Skeletal muscle cell (primary cell): ENCODE measurements around the gene CTLA4.

Experiments
- DNase-seq: peaks from one replicate; pipeline ENCODE4 v3.0.0-alpha.2; 2010; ENCODE audit warnings: low read depth
- H3K4me3 ChIP-seq: 2 replicates; pipeline ENCODE4 v1.5.1; 2011; ENCODE audit warnings: low read depth, mild to moderate bottlenecking, control low read depth, low read length, moderate library complexity

The CTLA4 gene

DNA sequence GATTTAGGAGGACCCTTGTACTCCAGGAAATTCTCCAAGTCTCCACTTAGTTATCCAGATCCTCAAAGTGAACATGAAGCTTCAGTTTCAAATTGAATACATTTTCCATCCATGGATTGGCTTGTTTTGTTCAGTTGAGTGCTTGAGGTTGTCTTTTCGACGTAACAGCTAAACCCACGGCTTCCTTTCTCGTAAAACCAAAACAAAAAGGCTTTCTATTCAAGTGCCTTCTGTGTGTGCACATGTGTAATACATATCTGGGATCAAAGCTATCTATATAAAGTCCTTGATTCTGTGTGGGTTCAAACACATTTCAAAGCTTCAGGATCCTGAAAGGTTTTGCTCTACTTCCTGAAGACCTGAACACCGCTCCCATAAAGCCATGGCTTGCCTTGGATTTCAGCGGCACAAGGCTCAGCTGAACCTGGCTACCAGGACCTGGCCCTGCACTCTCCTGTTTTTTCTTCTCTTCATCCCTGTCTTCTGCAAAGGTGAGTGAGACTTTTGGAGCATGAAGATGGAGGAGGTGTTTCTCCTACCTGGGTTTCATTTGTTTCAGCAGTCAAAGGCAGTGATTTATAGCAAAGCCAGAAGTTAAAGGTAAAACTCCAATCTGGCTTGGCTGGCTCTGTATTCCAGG is at the start of gene CTLA4:
CTLA4 (plus strand) TSS at position 211 of the 640 bp plus-strand sequence; CDS start at position 383, 172 bp downstream.
- DNase-seq: no peak

DNA sequence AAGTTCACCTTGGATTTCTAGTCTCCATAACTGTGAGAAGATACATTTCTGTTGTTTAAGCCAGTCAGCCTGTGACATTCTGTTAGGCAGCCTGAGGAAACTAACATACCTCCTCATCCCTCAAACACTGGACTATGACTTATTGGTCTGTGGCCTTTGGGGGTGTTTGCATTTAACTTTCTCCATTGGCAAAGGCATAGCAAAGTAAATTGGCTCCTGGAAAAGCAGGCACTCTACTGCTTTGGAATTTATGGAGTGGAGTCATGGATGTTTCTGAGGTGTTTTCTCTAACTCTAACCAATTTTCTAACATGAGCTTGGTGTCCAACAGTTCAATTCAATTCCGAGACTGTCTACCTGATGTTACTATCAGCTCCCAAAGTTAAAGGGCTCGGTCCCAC is 48.9 kb upstream of the CTLA4 start:
- H3K4me3 ChIP-seq: no peak overlapping the region
- no peak for DNase-seq

More for the DNA sequence above, at the start of gene CTLA4:
- H3K4me3 ChIP-seq: no peak within 1 kb of the TSS

GRCh38 chr2:203819434-203820133 is 48.0 kb upstream of the CTLA4 start:
- no peak for DNase-seq
- H3K4me3 ChIP-seq: no peak overlapping the region

GRCh38 chr2:203820969-203821368 is 46.6 kb upstream of the CTLA4 start:
- H3K4me3 ChIP-seq: no peak overlapping the region
- DNase-seq: no peak

DNA sequence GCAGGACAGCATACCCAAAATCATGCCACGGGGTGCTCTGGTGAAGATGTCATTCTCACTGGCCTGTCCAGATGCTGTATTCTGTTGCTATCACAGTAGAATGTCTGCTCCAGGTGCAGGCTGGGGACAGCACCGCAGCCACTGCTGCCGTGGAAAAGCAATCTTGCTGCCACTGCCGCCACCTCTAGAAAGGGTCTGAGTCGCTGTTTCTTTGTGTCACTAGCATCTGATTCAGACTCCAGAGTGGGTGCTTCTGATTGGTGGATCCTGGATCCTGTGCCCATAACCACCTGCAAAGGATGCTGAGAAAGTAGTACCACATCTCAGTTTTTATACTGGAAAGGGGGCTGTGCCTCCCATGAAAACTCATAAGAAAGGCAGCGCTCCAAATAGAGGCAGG is 45.3 kb upstream of the CTLA4 start:
- H3K4me3 ChIP-seq: no peak overlapping the region

DNA sequence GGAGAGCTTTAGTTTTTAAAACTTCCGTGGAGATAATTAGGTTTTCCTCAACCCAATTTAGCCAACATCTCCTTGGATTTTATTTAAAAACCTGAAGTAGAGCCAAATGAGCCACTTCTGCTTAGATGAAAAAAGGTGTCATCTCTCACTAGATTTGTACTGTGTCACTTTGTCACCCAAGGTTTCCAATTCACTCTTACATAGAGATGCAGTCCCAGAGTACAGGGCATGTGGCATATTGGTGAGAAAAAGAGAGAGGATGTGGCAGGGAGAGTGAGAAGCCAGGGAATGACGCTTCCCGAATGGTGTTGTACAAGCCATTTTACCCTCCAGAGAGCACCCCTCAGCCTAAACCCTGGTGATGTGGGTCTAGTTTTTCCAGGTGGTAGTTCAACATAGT is 44.4 kb upstream of the CTLA4 start:
- DNase-seq: no peak

More for the DNA sequence above, 45.3 kb upstream of the CTLA4 start:
- DNase-seq: no peak

GRCh38 chr2:203824057-203824456 is 43.5 kb upstream of the CTLA4 start:
- H3K4me3 ChIP-seq: no peak overlapping the region
- no peak for DNase-seq

More for the DNA sequence above, 44.4 kb upstream of the CTLA4 start:
- H3K4me3 ChIP-seq: no peak overlapping the region

DNA sequence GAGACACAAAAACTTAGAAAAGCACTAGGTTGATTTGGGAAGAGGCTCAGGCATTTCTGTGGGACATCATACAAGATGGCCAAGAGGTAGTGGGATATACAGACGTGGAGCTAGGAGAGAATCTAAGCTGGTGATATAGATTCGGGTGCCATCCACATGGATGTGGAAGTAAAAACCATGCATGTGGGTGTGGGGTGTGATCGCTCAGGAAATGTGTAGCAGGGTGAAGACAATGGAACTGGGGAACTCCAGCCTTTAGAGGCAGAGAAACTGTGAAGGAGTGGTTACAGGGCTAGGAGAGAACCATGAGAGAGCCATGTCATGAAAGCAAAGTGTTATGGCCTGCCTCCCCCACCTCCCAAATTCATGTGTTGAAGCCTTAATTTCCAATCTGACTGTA is 43.0 kb upstream of the CTLA4 start:
- no peak for DNase-seq
- no peak overlapping the region for H3K4me3 ChIP-seq

- no peak for DNase-seq
- no peak overlapping the region for H3K4me3 ChIP-seq
These were observed 40.9 kb upstream of the CTLA4 start for GRCh38 chr2:203826704-203827103.

DNA sequence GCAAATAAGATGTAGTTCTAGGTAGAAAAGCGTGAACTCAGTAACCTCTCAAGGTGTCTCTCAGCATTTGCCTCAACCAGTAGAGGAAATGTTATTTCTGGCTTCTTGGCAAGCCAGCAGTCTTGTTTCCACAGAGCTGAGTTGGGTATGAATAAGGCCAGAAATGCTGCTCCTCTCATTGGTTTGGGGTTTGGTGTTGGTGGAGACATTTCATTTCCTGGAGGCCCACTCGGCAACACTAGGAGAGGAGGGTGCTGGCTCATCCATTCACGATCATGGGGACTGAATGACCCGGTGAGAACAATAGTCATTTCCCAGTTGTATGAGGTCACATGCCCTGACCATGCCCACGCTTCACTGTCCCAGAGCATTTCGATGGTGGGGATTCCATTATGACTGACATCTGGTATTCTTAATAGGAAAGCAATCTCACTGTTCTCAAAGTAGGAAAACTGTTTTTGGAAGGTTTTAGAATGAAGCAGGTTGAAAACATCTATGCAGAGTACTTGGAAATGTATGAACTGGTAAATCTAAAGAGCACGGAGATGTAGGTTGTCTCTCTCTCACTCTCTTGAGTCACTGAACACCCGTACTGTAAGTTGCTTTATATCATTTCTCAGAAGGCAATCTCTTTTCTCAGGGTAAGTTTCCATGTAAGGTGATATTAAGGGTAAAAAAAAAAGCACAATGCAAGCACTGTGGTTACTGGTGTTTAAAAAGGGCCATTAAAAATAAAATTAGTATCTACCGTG is 37.1 kb upstream of the CTLA4 start:
- H3K4me3 ChIP-seq: no peak overlapping the region
- DNase-seq: no peak

DNA sequence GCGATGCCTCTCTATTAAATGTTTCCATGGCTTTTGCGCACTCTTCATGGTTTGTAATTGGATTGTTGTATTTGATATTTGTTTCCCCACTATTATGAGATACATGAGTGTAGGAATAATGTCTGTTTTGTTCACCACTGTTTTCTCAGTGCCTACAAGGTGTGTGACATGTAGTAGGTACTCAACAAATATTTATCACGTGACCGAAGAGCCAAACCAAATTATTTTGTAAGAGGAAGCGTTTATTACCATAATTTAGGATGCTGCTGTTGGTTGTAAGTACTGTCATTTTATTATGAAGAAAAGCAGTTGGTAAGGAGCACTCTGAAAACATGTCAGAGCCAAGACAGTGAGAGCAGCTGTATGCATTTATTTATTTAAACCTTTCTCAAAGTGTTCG is 32.2 kb upstream of the CTLA4 start:
- DNase-seq: no peak
- no peak overlapping the region for H3K4me3 ChIP-seq

- no peak overlapping the region for H3K4me3 ChIP-seq
- DNase-seq: no peak
These were observed 31.4 kb upstream of the CTLA4 start for GRCh38 chr2:203835892-203836800.

DNA sequence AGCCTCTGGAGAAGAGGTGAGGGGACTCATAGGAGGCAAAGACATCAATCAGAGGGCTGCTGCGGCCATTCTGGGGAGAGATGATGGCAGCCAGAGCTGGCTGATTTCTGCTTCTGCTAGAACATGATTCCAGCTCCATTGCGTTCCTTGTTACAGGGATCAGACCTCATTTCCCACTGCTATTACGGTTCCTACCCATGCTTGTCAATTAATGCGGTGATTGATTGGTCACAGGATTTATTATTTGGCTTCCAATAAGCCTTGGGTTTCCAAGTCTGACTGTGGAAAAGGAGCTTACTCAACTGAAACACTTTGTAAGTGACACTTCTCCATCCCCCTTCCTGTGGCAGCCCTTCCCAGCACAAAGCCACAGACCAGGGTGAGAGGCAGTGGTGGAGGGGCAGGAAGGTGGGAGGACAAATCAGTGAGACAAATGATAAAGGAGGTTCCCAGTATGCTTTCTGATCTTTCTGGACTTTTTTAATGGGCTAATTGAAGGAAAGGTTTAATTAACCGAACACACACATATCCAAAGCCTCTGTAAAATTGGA is 26.8 kb upstream of the CTLA4 start:
- no peak for DNase-seq
- H3K4me3 ChIP-seq: no peak overlapping the region

- H3K4me3 ChIP-seq: no peak overlapping the region
- DNase-seq: no peak
These were observed 25.9 kb upstream of the CTLA4 start for GRCh38 chr2:203841654-203842053.

DNA sequence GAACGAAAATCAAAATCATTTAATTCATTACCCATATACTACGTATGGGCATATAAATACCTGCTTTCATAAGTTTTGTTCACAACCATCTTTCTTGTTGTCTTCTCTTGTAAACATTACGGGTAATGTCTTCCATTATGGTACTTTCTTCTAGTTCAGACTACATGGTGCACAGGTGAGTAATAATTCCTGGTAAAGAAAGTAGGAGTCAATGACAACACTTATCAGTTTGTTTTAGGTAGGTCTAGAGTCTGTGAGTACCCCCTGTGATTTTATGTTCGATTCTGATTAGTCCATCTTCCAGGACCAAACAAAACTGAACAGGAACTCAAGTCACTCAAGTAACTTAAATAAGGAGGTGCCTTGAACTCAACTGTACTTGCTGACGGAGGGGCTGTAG is 25.2 kb upstream of the CTLA4 start:
- H3K4me3 ChIP-seq: no peak overlapping the region
- no peak for DNase-seq

DNA sequence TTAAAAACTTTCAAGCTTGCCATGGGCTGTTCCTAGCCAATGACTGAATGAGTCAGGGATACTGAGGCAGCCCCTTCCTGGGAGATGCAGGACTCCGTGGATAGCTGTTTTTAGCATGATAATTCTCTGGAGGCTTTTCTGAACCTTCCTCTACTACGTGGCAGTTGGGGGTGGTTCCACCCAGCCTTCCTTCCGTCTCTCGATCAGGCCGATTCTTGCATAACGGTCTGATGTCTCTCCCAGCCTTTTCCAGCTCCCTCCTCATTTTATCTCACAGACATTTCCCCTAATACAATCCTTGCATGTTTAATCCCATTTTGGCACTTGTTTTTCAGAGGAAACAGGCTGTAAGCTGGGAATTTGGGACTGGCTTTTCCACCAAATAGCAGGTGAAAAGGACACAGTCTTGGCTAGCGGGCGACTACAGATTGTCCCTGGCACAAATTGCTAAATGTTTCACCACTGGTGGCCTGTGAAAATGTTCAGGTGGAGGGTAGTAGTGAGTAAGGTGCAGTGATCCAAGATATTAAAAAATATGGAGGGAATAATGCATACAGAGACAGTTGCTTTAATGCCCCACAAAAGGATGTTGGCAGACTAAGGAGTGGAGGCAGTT is 21.0 kb upstream of the CTLA4 start:
- no peak for DNase-seq
- H3K4me3 ChIP-seq: no peak overlapping the region

GRCh38 chr2:203849010-203849409 is 18.6 kb upstream of the CTLA4 start:
- DNase-seq: no peak
- no peak overlapping the region for H3K4me3 ChIP-seq

GRCh38 chr2:203852760-203853159 is 14.8 kb upstream of the CTLA4 start:
- no peak for DNase-seq
- no peak overlapping the region for H3K4me3 ChIP-seq

GRCh38 chr2:203853271-203853670 is 14.3 kb upstream of the CTLA4 start:
- H3K4me3 ChIP-seq: no peak overlapping the region
- no peak for DNase-seq
